Lower lobe of right lung (tissue), 2 donors: ENCODE results near the gene NR3C1. TPM values are rescaled to one million over a fixed set of nuclear protein-coding genes. Genes with fewer than 3 reads are reported as not detected.

Experiments used
- ATAC-seq, 2 donors: fragments of 200-7000 bp; cut with Tn5 transposase; one replicate each; pipeline ENCODE4 v1.9.1; 2020 to 2022; ENCODE audit warnings: mild to moderate bottlenecking in 2 of 2, moderate library complexity in 2 of 2
- DNase-seq: peaks from one replicate; pipeline ENCODE4 v3.0.0-alpha.2; 2020
- H3K27ac ChIP-seq: fragments of 200-600 bp; one replicate; pipeline ENCODE4 v1.8.0; 2022
- H3K27me3 ChIP-seq: fragments of 200-600 bp; one replicate; pipeline ENCODE4 v1.8.0; 2022; ENCODE audit warnings: low read depth
- H3K36me3 ChIP-seq: fragments of 200-600 bp; one replicate; pipeline ENCODE4 v1.8.0; 2022; ENCODE audit warnings: mild to moderate bottlenecking
- H3K4me1 ChIP-seq: fragments of 200-600 bp; one replicate; pipeline ENCODE4 v1.8.0; 2022
- H3K4me3 ChIP-seq: fragments of 200-600 bp; one replicate; pipeline ENCODE4 v1.8.0; 2022; ENCODE audit warnings: mild to moderate bottlenecking
- H3K9me3 ChIP-seq: fragments of 200-600 bp; one replicate; pipeline ENCODE4 v1.8.0; 2022
- CTCF ChIP-seq: fragments of 200-600 bp; IDR thresholded peaks from one replicate; pipeline ENCODE4 v1.8.0; 2022; ENCODE audit warnings: antibody characterized with exemption, mild to moderate bottlenecking
- intact Hi-C: fragments of 100-400 bp; cut with DNase I; formaldehyde crosslinking; loops from one replicate; pipeline ENCODE4 v1.11.0; 2022
- total RNA-seq: library from RNA; stranded (reverse); fragmentation: NEBNext Ultra II Directional; extraction: Animal tissue kit (Norgen Biotek cat#: 25700); gene quantifications from one replicate; pipeline ENCODE4 v1.2.1, GENCODE V29; 2021
- donor health status: DM: no; HTN: yes; CAD: no; lungs with severe emphysema.

Gene NR3C1
- total RNA-seq, 1 donor from 2014 or later, result 110 TPM

DNA sequence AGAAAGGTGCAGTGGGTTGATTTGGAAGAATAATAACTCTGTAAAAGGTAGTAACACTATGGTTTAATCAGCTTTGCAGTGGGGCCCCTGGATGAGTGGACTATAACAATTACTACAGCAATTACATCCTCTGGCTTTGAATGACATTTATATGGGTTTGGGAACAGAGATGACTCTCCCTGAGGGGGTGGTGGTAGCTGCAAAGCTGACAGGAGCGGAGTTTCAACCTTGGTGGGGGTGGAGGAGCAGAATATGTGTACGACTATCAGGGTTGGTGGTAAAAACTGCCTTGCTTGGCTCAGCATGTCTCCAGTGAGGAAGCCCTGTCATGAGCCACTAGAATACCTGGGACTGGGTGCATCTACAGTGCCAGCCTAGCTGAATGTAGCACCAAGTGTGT is 28.3 kb upstream of the NR3C1 start:
- no peak for DNase-seq
- no peak for ATAC-seq

GRCh38 chr5:143428738-143429420 is 25.4 kb upstream of the NR3C1 start:
- H3K4me1 ChIP-seq, result peaks cover 13% of the 10 kb centered on the region
- no peak overlapping the region for H3K4me3 ChIP-seq
- no peaks in the 10 kb centered on the region for H3K9me3 ChIP-seq
- TF ChIP-seq CTCF, result no peak
- no peak overlapping the region for H3K27ac ChIP-seq
- intact Hi-C loops, result no loop called here
- ATAC-seq, result no peak
- no peak for DNase-seq
- H3K27me3 ChIP-seq, result no peaks in the 10 kb centered on the region
- no peaks in the 10 kb centered on the region for H3K36me3 ChIP-seq

More for the DNA sequence above, 28.3 kb upstream of the NR3C1 start:
- intact Hi-C loops, result no loop called here
- no peaks in the 10 kb centered on the region for H3K9me3 ChIP-seq
- TF ChIP-seq CTCF, result no peak
- peaks cover 18% of the 10 kb centered on the region for H3K4me1 ChIP-seq
- H3K4me3 ChIP-seq, result no peak overlapping the region
- H3K27ac ChIP-seq, result no peak overlapping the region
- H3K27me3 ChIP-seq, result no peaks in the 10 kb centered on the region
- H3K36me3 ChIP-seq, result no peaks in the 10 kb centered on the region

- DNase-seq, result no peak
- H3K4me3 ChIP-seq, result no peak overlapping the region
- intact Hi-C loops, result no loop called here
- H3K27ac ChIP-seq, result no peak overlapping the region
- peaks cover 13% of the 10 kb centered on the region for H3K4me1 ChIP-seq
- no peaks in the 10 kb centered on the region for H3K27me3 ChIP-seq
- peak; percentile 48 to 57 for ATAC-seq
- H3K36me3 ChIP-seq, result no peaks in the 10 kb centered on the region
- no peaks in the 10 kb centered on the region for H3K9me3 ChIP-seq
- no peak for TF ChIP-seq CTCF
These were observed 24.7 kb upstream of the NR3C1 start for GRCh38 chr5:143428155-143428554.

- Histone ChIP-seq H3K27me3 (no peaks in the 10 kb centered on the region), H3K27ac (no peak overlapping the region), H3K4me3 (no peak overlapping the region), H3K36me3 (no peaks in the 10 kb centered on the region), H3K9me3 (no peaks in the 10 kb centered on the region), H3K4me1 (peaks cover 13% of the 10 kb centered on the region)
- intact Hi-C loops, result no loop called here
- DNase-seq (no peak), ATAC-seq (no peak)
- no peak for TF ChIP-seq CTCF
These were observed 23.7 kb upstream of the NR3C1 start for GRCh38 chr5:143427122-143427735.

GRCh38 chr5:143426437-143426991 is 23.0 kb upstream of the NR3C1 start:
- Histone ChIP-seq H3K4me3 (no peak overlapping the region), H3K4me1 (peaks cover 13% of the 10 kb centered on the region), H3K27ac (no peak overlapping the region), H3K36me3 (no peaks in the 10 kb centered on the region), H3K9me3 (no peaks in the 10 kb centered on the region), H3K27me3 (no peaks in the 10 kb centered on the region)
- no peak for DNase-seq
- intact Hi-C loops, result no loop called here
- no peak for ATAC-seq
- no peak for TF ChIP-seq CTCF
